Activated T-cell treated with anti-CD3 and anti-CD28 coated beads, Interleukin-2, amount 50 U/mL, for 48 hours (primary cell): ENCODE measurements around the gene KCNJ11.
A peak's percentile ranks its signal among the peaks of the same experiment; 100 is the strongest.

Experiments
- DNase-seq, 2 experiments: peaks; one replicate each; pipeline ENCODE4 v3.0.0-alpha.2; 2020

KCNJ11 gene

DNA sequence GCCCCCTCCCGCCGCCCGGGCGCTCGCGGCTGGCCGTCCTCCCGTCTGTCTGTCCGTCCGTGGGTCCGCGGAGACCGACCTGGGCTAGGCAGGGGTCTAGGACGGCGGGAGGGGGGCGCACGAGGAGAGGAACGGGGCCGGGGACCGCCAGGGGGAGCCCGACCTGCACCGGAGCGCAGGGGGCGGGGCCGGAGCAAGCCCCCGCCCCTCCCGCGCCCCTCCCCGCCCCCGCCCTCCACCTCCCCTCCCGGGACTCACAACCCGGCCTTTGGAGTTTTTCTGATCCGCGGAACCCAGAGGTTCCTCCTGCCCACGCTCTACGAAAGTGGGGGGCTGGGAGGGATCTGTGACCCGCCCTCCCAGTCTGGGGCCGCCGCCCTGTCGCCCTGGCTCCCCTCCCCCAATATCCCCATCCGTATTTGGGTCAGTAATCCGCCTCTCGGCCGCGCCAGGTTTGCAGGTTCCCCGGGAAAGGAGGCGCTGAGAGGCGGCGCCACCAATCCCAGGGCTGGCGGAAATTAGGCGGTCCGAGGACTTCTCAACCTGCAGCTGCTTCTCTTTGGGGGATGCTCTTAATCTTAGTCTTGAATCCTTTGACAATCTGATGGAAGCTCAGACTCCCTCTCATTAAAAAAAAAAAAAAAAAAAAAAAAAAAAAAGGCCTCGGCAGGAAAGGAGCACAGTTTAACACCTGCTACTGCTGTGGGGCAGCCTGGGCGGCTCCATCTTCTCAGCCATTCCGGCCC lies 925 bp upstream of the KCNJ11 start:
- peak; percentile 79 to 86 for DNase-seq

DNA sequence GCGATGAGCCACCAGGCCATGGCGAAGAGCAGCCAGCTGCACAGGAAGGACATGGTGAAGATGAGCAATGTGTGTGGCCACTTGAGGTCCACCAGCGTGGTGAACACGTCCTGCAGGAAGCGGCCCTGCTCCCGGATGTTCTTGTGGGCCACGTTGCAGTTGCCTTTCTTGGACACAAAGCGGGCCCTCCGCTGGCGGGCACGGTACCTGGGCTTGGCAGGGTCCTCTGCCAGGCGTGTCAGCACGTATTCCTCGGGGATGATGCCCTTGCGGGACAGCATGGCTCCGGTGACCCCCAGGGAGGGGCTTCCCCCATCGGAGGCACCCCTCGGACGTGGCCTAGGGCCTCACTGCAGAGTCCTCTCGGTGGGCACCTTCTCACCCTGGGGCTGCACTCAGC lies 648 bp downstream of the KCNJ11 start:
- DNase-seq: peak in 1 of 2 experiments; percentile 26

DNA sequence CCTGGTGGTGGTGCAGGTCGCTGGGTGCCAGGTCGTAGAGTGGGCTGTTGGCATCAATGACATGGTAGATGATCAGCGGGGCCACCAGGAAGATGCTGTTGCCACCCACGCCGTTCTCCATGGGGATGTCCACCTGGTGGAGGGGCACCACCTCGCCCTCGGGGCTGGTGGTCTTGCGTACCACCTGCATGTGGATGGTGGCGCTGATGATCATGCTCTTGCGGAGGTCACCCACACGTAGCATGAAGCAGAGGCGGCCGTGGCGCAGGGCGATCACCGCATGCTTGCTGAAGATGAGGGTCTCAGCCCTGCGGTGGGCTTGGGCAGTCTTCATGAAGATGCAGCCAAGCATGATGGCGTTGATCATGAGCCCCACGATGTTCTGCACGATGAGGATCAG lies 1.2 kb downstream of the KCNJ11 start:
- no peak for DNase-seq

DNA sequence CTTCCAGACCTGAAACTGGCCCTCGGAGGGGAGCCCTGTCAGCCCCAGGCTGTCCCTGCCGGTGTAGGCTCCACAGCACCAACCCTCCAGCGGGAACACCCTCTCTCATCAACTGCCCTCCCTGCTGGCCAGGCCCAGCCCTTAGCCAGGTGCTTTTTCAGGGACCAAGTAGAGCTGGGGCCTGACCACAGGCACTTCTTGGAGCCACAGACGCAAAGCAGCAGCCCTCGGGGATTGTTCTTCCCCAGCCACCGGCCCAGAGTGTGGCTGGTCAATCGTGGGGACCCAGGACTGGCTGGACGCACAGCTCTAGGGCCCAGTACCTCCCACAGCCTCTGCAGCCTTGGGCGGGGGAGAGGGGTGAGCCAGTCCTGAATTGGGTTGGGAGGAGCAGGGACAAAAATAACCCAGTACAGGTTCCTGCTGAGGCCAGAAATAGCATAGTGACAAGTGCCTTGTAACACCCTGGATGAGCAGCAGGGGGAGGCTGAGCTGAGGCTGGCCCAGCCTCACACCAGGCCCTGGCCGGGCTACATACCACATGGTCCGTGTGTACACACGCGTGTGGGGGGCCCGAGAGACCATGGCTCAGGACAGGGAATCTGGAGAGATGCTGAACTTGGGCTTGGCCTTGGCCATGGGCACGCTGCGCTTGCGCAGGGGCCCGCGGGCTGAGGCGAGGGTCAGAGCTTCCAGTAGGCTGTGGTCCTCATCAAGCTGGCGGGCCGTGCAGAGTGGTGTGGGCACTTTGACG lies 2.0 kb downstream of the KCNJ11 start:
- peak; percentile 66 to 73 for DNase-seq

DNA sequence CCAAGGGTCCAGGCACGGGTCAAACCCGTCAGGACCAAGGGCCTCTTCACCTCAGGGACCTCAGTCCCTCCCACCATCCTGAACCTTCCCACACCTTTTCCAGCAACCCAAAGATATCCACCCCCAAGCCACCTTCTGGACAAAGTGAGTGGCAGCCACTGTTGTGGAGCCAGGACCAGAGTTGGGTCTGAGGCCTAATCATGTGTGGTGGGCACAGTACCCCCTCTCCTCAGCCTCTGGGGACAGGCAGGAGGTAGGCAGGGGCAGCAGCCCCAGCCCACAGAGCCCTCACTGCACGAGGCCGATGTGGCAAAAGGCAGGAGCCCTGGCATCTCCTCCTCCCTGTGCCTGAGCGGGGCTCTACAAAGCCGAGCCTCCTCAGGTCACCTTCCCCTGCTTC lies 2.5 kb downstream of the KCNJ11 start:
- no peak for DNase-seq

DNA sequence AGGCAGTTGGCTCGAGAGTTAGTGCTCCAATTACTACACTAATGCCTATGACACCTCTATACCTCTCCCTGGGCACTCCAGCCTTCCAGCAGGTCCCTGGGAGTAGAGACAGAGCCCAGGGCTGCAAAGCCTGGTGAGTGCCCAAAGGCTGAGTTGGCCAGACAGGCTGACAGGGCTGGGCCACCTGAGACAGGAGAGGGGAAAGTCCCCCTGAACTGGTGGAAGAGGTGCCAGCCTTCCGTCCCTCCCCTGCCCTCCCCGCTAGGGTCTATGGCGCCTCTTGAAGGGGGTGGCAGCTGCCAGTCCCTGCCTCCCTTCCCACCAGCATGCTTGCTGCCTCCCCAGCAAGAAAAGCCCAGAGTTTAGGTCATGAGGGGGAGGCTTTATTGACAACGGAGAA lies 3.0 kb downstream of the KCNJ11 start:
- DNase-seq: no peak

DNA sequence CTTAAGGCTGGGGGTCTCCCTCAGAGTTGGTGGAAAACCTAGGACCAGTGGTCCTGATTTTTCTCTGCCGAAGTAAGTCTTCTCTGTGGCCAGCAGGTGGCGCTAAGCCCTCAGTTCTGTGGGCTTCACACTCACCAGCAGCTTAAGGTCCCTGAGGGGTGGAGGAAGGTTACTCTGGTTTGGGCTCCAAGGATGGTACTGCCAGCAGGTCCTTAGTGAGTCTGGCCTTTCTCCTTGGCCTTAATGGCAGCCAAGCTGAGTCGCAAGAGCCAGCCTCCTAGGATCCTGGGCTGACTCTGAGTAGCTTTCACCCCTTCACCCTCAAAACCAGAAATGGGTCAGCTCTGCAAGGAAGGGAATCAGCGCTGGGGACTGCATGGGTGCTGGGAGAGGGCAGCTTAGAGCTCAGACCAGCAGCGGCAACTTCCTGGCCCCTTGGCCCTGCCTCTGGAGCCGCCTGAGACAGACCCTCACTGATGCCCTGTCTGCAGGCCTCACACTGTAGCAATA lies 4.4 kb downstream of the KCNJ11 start:
- peak; percentile 83 to 86 for DNase-seq

DNA sequence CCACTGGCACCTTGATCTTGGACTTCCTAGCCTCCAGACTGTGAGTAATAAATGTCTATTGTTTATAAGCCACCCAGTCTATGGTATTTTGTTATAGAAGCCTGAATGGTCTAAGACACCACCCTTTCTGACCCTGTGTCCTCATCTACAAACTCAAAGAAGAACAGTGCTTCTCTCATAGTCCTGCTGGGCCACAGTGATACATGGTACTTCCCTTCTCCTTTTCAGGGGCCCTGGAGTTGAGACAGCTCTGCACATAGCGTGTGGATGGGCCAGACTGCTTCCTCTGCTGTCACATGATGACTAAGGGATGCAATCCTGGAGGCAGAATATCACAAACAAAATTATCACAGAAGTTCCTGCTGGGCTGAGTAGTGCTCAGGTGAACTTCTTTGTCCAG lies 5.0 kb downstream of the KCNJ11 start:
- no peak for DNase-seq

DNA sequence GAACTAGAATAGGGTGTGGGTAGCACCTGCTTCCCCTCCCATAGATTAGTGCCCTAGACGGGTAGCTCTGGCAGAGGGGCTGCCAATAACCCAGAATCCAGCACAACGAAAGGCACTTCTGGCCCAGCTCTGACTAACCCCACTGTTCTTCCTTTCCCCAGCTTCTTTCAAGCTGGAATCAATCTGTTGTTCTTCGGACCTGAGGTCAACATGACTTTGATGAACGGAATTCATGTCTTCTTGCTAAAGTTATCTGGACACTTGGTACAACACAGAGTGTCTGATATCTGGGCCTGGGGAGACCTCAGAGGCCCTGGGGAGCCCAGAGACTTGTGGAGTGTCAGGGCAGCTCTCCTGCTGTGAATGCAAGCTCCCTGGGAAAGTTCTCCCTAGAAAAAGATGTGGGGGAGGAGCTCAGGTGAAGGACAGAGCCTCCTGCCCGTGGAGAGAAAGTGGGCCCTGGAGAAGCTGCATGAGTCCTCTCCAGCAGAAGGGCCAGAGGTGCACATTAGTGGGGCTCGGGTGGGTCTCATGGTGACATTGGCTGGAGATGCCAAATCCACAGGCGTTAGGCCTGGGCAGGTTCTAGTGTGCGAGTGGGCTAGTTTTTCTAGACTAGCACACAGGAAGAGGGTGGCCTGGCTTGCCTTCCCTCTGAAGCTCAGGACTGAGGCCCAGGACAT lies 6.3 kb downstream of the KCNJ11 start:
- no peak for DNase-seq

DNA sequence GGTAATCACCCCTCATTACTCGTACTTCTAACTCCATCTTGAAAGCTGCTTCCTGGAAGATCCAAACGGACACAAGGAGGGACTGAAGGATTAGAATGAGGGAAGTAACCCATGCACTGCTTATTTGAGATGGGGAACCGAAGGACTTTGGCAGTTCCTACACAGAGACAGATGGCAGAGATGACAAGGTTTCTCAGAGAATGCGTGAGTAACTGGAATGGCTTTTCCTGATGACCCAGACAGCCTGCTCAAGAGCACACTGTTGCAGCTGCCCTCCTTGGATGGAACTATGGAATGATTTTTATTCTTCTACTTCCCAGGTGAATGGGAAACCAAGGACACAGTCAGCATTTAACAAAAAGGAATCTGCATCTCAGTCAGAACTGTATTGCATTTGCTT lies 7.3 kb downstream of the KCNJ11 start:
- no peak for DNase-seq

DNA sequence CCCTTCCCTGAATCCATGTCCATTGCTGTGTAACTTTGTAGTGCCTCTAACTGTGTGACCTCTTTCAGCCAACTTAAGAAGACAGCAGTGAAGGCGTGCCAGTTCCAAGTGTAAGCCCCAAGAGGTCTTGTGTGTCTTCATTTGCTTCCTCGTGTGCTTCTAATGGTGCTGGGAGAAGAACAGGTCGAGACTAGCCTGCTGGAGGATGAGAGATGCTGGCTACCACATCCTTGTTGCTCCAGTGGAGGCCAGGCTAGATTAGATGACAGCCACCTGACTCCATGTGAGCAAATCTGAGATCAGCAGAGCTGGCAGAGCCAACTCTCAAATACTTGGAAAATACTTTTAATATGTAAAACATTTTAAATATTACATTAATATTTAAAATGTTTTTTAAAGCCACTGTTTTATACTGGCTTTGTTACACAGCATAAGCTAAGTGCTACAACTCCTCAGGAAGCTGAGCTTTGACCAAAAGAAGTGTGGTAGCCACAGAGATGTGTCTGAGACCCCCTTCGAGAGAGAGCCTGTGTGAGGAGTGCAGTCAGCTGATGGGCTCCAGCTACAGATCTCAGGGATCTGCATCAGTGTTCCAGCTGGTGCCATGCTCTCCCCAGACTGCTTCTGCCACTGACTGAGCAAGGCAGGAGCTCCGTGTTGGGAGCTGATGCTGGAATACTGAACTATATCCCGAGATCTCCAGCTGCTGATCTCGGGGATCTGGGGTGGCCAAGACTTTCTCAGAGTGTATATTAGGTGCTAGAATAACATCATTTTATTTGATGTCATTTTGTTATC lies 8.9 kb downstream of the KCNJ11 start:
- no peak for DNase-seq

DNA sequence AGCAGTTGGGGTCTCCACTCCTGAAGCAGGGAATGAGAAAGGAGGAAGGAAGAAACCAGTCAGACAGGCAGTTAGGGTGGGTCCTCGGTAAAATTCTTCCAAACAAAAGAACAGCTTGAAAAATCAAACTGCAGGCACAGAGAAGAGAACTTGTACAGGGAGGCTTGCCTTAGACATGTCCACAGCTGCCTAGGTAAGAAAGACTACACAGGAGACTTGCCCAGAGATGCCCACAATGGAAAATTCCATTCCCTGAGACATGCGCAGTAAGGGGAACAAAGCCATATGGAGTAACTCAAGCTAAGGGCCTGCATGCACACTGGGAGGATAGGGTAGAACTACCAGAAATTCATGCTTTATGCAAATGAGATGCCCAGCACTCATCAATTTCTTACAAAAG lies 9.8 kb downstream of the KCNJ11 start:
- DNase-seq: no peak

DNA sequence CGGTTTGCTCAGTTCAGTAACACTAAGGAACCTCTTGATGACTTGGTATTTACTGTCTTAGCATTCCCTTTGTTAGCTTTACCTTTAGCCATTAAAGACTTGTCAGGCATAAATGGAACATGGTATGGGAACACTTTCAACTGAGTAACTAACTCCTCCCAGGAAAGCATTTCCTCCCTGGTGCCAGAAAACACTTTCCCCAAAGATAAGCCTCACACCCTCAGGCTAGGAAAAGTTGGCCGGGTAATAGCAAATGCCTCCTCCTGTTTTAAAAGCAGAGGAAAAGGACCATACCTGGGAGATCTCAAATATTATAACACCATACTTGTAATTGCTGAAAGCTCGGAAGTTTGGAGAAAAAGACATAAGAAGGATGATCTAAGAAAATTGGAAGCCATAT lies 12.0 kb downstream of the KCNJ11 start:
- DNase-seq: no peak

DNA sequence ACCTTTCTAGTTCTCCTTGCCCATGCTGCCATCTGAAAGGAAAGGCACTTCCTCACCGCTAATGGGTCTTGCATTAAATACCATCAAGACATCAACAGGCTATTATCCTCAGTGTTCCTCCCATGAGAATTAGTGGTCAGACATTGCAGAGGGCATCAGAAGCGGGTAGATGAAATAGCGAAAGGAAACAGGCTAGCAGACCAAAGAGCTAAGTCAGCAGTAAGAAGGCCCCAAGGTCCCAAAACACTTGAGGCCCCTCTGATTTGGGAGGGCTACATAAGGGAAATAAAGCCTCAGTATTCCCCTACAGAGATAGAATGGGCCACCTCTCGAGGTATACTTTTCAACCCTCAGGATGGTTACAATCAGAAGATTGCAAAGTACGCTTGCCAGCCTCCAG lies 12.9 kb downstream of the KCNJ11 start:
- no peak for DNase-seq

DNA sequence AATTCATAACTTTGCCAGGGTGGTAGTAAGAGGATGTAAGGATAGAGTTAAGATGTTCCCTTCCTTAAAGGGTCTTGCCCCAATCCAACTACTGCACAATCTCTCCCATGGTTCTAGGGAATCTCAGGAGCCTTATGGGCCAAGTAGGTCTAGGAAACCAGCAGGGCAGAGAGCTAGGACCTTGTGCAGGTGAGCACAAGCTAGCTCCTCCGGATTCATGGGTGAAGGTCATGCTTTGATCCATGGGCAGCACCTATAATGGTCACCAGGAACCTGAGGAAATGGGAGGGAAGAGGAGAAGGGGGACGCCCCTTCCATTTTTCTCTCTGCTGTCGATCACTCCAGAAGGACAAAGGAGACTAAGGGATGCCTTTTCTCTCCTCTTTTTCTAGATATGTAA lies 16.8 kb downstream of the KCNJ11 start:
- DNase-seq: no peak

DNA sequence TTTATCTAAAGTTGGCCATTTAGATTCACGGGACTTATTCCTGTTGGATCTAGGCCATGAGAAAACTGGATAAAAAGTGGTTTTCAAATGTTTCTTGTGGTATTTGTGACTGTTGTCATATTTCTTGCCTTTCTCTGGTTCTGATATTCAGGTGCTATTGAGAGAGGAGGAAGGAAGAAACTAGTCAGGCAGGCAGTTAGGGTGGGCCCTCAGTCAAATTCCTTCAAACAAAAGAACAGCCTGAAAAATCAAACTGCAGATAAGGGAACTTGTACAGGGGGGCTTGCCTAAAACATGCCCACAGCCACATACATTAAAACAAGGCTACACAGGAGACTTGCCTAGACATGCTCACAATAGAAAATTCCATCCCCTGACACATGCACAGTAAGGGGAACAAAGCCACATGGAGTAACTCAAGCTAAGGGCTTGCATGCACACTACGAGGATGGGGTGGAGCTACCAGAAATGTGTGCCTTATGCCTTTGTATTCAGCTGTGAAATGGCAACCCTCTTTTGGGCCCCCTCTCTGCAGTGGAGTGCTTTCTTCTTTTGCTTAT lies 18.7 kb downstream of the KCNJ11 start:
- DNase-seq: no peak

DNA sequence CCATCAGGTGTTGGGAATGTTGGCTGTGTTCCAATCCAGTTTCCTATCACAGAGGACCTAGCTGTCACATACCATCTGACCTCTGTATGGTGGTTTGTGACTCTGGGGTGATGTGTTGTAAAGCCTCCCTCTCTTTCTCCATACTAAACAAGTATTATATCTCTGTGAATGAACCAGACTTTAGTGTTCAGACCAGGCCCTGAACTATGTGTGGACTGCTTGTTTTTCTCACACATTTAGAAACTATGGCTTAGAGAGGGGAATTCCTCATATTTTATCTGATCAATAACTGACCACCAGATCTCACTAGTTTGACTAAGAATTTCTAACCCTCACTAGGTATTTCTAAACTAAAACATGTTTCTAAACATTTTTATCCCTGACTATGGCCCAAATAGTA lies 19.4 kb downstream of the KCNJ11 start:
- no peak for DNase-seq

DNA sequence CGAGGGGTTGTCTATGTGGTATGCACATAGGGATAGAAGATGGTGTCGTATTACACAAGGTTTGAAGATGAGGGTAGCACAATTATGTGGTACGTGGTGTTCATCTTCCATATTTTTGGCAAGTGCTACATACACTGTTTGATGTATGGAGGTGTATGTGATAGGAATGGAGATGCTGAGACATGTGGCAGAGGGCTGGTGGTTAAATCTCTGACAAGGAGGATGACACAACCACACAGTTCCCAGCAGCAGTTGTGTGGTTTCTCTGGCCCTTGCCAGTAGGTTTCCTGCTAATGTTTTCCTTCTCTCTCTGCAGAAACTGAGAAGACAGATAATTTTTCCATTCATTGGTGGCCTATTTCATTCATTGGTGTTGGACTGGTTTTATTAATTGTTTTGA lies 19.9 kb downstream of the KCNJ11 start:
- DNase-seq: no peak

DNA sequence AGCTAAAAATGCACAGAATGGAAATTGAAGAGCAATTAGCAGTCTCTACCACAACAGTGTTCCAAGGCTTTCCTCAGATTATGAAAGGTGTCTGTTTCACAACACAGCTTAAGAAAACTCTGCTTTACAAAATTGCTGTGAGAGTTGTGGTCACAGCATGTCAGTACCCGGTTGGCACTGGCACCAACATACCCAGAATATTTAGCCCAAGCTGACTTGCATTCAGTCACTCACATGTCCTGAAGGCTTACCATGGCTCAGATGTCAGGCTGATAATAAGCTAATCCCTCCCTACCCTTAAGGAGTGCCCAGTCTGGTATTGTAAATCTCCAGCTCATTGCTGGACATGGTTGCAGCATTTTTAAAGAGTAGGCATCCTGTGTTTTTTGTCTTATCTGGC lies 22.0 kb downstream of the KCNJ11 start:
- DNase-seq: no peak

DNA sequence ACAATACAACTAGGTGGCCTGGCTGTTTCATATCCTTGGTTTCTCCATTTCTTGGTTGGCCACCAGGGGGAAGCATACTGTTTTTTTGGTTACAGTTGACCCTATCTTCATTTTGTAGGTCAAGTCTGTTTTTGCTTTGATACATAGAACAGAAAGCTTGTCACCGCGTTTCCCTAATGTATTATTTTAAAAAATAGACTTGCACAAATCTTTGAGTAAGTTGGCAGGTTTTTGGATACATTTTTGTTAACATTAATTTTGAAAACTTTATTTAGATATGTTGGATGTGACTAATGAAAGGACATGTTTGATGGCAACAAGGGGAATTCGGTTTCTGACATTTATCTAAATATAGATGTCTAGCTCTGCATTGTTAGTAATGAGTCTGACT lies 33.9 kb downstream of the KCNJ11 start:
- DNase-seq: peak; percentile 63 to 73

DNA sequence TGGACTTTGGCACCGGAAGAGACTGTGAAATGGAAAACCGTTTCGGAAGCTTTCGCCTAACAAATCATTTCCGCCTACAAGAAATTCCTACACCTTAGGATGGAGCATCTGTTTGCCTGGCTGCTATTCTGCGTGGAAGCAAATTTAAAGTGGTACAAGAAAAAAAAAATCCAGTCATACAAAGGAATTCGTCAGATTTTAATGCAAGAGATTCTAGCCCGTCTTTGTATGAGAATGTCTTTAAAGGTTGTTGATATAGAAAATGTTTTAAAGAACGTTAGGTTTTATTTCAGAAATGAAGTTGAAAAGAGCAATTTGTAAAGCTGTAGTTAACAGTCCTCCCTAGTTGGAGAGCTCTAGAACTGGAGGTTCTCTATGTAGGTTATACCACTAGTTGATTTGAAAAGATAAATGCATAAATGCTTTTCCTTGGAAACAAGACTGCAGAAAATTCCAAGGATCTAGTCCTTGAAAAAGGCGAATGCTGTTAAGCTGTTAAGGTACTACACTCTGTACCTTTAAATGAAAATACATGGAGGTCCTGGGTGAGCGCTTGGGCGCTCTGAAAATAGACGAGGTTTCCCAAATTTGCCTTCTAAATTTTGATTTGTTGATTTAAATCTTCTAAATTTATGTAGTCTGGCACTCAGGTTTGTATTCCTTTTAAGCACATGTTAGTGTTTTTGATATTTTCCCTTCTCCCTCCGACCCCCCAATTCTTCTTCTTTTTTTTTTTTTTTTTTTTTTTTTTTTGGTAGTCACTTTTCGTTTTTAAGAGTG lies 34.4 kb downstream of the KCNJ11 start:
- no peak for DNase-seq
